Retinal pigment epithelial cell (primary cell): ENCODE data around the gene KMT5B.

Source experiments
- DNase-seq: peaks from one replicate; pipeline ENCODE4 v3.0.0-alpha.2; 2010; ENCODE audit warnings: low read depth
- H3K4me3 ChIP-seq: 2 replicates; pipeline ENCODE4 v1.5.1; 2011; ENCODE audit warnings: mild to moderate bottlenecking, low read length, control low read depth, moderate library complexity
- CTCF ChIP-seq: conservative IDR thresholded peaks from 2 replicates; pipeline ENCODE4 v1.5.1; 2011; ENCODE audit warnings: low read depth, low read length, control low read depth, inconsistent platforms

Gene KMT5B

GRCh38 chr11:68206211-68206610 lies 6.9 kb downstream of the KMT5B start:
- no peak for DNase-seq
- TF ChIP-seq CTCF, result peak; percentile 86
- H3K4me3 ChIP-seq, result no peak overlapping the region

GRCh38 chr11:68204402-68204801 lies 8.7 kb downstream of the KMT5B start:
- H3K4me3 ChIP-seq, result no peak overlapping the region
- no peak for TF ChIP-seq CTCF
- no peak for DNase-seq

- no peak for DNase-seq
- TF ChIP-seq CTCF, result no peak
Measured at GRCh38 chr11:68202165-68202564, 10.9 kb downstream of the KMT5B start.

GRCh38 chr11:68201492-68201891 lies 11.6 kb downstream of the KMT5B start:
- H3K4me3 ChIP-seq, result no peak overlapping the region
- DNase-seq, result no peak
- no peak for TF ChIP-seq CTCF

More at GRCh38 chr11:68202165-68202564, 10.9 kb downstream of the KMT5B start:
- H3K4me3 ChIP-seq, result no peak overlapping the region

GRCh38 chr11:68200639-68201038 lies 12.5 kb downstream of the KMT5B start:
- no peak overlapping the region for H3K4me3 ChIP-seq
- DNase-seq, result no peak
- TF ChIP-seq CTCF, result no peak

- H3K4me3 ChIP-seq, result no peak overlapping the region
- no peak for TF ChIP-seq CTCF
- DNase-seq, result no peak
Measured at GRCh38 chr11:68199295-68199987, 13.7 kb downstream of the KMT5B start.

- TF ChIP-seq CTCF, result no peak
- no peak overlapping the region for H3K4me3 ChIP-seq
Measured at GRCh38 chr11:68196219-68196618, 16.9 kb downstream of the KMT5B start.

More at GRCh38 chr11:68196219-68196618, 16.9 kb downstream of the KMT5B start:
- no peak for DNase-seq
